Ishikawa (cell line): ENCODE results near the gene KCNK3.

Source experiments
- CEBPB ChIP-seq: IDR thresholded peaks from 2 replicates; pipeline ENCODE4 v1.6.1; 2012
- CREB1 ChIP-seq: IDR thresholded peaks from 2 replicates; pipeline ENCODE4 v1.6.1; 2012; ENCODE audit warnings: low read depth
- EGR1 ChIP-seq: IDR thresholded peaks from 2 replicates; pipeline ENCODE4 v1.6.1; 2012
- EP300 ChIP-seq: IDR thresholded peaks from 2 replicates; pipeline ENCODE4 v1.6.1; 2012; ENCODE audit warnings: borderline replicate concordance
- FOXM1 ChIP-seq: IDR thresholded peaks from 2 replicates; pipeline ENCODE4 v1.6.1; 2012; ENCODE audit warnings: low read depth, borderline replicate concordance
- NFIC ChIP-seq: IDR thresholded peaks from 2 replicates; pipeline ENCODE4 v1.6.1; 2012
- RAD21 ChIP-seq: IDR thresholded peaks from 2 replicates; pipeline ENCODE4 v1.6.1; 2012; ENCODE audit warnings: low read depth
- TAF1 ChIP-seq: IDR thresholded peaks from 2 replicates; pipeline ENCODE4 v1.6.1; 2012; ENCODE audit warnings: low read depth, mild to moderate bottlenecking
- TCF12 ChIP-seq: IDR thresholded peaks from 2 replicates; pipeline ENCODE4 v1.6.1; 2012; ENCODE audit warnings: low read depth
- TEAD4 ChIP-seq: IDR thresholded peaks from 2 replicates; pipeline ENCODE4 v1.6.1; 2012
- YY1 ChIP-seq: IDR thresholded peaks from 2 replicates; pipeline ENCODE4 v1.6.1; 2012; ENCODE audit warnings: low read depth
- ZBTB7A ChIP-seq: IDR thresholded peaks from 2 replicates; pipeline ENCODE4 v1.6.1; 2012; ENCODE audit warnings: low read depth
- TF ChIP-seq, protein P1 (sequence below): IDR thresholded peaks from 2 replicates; pipeline ENCODE4 v1.6.1; 2012; ENCODE audit warnings: low read depth, mild to moderate bottlenecking
- TF ChIP-seq, protein P2 (sequence below): IDR thresholded peaks from 2 replicates; pipeline ENCODE4 v1.6.1; 2012
- TF ChIP-seq, protein P3 (sequence below): IDR thresholded peaks from 2 replicates; pipeline ENCODE4 v1.6.1; 2012

KCNK3 gene

DNA sequence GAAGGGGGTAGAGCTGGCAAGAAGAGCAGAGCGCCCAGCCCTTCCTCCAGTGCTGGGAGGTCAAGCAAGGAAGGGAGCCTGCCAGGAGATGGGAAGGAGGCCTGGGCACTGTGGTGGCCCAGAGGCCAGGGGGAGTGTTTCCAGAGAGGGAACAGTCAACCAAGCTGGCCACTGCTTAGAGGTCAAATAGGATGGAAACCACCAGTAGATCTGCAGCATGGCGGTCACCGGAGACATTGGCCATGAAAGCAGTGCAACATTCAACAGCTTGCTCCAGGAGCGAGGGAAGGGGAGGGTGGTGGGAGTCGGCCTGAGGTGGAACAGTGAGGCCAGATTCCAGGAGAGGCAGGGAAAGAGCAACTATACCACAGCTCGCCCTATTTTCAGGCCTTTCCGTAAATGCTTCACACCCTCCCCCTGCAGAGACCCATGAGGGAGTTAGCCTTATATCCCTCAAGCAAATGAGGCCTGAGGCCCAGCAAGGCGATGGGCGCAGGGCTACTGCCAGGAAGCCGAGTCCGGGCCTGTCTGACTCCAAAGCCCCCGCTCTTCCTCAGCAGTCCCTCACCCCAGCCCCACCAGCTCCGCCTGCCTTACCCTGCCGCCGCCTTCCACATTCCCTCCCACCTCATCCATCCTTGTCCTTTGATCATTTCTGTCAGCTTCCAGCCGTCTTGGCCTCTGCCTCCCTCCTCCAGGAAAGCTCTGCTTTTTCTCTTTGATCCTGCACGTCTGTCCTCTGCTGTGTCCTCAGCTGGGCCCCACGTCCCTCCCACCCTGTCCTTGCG lies 17.0 kb downstream of the KCNK3 start:
- no peak for TF ChIP-seq NFIC
- TF ChIP-seq, protein P1, sequence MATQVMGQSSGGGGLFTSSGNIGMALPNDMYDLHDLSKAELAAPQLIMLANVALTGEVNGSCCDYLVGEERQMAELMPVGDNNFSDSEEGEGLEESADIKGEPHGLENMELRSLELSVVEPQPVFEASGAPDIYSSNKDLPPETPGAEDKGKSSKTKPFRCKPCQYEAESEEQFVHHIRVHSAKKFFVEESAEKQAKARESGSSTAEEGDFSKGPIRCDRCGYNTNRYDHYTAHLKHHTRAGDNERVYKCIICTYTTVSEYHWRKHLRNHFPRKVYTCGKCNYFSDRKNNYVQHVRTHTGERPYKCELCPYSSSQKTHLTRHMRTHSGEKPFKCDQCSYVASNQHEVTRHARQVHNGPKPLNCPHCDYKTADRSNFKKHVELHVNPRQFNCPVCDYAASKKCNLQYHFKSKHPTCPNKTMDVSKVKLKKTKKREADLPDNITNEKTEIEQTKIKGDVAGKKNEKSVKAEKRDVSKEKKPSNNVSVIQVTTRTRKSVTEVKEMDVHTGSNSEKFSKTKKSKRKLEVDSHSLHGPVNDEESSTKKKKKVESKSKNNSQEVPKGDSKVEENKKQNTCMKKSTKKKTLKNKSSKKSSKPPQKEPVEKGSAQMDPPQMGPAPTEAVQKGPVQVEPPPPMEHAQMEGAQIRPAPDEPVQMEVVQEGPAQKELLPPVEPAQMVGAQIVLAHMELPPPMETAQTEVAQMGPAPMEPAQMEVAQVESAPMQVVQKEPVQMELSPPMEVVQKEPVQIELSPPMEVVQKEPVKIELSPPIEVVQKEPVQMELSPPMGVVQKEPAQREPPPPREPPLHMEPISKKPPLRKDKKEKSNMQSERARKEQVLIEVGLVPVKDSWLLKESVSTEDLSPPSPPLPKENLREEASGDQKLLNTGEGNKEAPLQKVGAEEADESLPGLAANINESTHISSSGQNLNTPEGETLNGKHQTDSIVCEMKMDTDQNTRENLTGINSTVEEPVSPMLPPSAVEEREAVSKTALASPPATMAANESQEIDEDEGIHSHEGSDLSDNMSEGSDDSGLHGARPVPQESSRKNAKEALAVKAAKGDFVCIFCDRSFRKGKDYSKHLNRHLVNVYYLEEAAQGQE, result no peak
- no peak for TF ChIP-seq ZBTB7A
- TF ChIP-seq TAF1, result no peak
- TF ChIP-seq, protein P2, sequence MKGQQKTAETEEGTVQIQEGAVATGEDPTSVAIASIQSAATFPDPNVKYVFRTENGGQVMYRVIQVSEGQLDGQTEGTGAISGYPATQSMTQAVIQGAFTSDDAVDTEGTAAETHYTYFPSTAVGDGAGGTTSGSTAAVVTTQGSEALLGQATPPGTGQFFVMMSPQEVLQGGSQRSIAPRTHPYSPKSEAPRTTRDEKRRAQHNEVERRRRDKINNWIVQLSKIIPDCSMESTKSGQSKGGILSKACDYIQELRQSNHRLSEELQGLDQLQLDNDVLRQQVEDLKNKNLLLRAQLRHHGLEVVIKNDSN, result no peak
- TF ChIP-seq, protein P3, sequence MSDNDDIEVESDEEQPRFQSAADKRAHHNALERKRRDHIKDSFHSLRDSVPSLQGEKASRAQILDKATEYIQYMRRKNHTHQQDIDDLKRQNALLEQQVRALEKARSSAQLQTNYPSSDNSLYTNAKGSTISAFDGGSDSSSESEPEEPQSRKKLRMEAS, result no peak
- no peak for TF ChIP-seq TEAD4
- no peak for TF ChIP-seq CREB1

DNA sequence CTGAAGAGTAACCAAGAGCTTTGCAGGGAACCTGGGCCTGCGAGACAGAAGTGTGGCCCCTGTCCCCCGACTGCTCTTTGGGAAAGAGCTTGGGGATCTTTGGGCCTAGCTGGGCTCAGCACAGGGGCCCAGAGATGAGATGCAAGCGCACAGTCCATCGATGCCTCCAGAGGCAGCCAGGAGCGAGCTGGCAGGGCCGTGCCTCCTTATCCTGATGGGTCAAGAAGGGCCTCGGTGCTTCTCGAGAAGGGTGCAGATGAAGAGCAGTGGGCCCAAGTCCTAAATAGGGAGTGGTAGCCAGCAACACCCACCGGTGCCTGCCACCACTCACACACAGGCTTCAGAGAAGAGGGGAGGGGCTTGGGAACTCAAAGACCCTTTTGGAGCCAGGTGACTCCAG lies 17.6 kb downstream of the KCNK3 start:
- TF ChIP-seq, protein P2, result no peak
- TF ChIP-seq EP300 (no peak), RAD21 (no peak), FOXM1 (no peak), NFIC (no peak), CREB1 (no peak), TAF1 (no peak), TCF12 (no peak), YY1 (no peak), TEAD4 (no peak), CEBPB (no peak), EGR1 (no peak)
- TF ChIP-seq, protein P1, result no peak
- TF ChIP-seq, protein P3, result no peak

DNA sequence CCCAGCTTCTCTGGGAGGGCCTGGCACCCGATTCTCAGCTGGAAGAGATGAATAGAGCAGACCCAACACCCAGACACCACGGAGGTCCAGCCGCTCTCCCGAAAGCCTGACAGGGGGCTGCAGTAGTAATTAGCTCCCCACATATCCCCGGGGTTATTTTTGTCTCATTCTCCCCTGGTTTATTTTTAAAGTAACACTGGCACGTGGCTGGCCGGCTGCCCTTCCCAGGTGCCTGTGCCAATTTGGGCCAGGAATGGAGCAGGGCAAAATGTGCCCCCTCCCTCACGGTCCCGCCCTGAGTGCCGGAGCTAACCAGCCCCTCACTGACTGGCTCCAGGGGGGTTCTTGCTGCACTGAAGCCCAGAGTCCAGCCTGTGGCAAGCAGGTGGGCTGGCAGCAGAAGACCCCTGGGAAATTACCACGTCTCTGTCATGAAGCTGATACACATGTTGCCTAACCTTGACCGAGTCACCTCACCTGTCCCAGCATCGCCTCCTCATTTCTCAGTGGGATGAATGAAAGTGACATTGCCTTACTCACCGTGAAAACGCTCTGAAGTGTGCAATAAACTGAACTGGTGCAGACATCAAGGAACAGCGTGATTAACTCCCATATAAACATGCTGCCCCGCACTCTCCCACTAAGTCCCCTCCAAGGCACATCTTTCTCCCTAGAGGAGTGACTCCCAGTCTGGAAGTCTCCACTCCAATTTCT lies 18.4 kb downstream of the KCNK3 start:
- TF ChIP-seq, protein P2, result no peak
- TF ChIP-seq TCF12, result no peak
- TF ChIP-seq, protein P1, result no peak
- TF ChIP-seq NFIC, result no peak
- TF ChIP-seq CEBPB, result no peak
- TF ChIP-seq, protein P3, result no peak
